HG03469 (cell line): Measurements from ENCODE around the gene SLC26A9.

Source experiments
- ATAC-seq: cut with Tn5 transposase; IDR thresholded peaks from one replicate; pipeline ENCODE4 v1.9.1; 2021; ENCODE audit warnings: mild to moderate bottlenecking, moderate library complexity, moderate number of reproducible peaks; ENCODE audit not compliant: unreplicated experiment

SLC26A9 gene

DNA sequence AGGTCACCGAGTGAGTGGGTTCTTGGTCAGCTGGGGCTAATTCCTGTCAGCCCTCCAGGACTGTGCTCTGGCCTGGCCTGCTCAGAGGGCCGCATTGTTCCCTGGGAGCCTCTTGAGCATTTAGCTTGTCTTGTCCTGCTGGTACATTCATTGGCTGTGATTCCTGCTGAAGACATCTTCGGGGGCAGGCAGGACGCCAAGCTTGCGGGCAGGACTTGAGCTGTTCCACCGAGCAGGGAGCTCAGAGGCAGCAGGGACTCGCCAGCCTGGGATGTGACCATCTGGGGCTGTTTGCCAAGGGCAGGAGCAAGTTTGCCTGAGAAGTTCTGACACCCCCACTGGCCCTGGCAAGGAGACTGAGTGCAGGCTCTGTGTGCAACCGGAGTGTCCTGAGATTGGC lies 7.0 kb upstream of the SLC26A9 start:
- no peak for ATAC-seq

DNA sequence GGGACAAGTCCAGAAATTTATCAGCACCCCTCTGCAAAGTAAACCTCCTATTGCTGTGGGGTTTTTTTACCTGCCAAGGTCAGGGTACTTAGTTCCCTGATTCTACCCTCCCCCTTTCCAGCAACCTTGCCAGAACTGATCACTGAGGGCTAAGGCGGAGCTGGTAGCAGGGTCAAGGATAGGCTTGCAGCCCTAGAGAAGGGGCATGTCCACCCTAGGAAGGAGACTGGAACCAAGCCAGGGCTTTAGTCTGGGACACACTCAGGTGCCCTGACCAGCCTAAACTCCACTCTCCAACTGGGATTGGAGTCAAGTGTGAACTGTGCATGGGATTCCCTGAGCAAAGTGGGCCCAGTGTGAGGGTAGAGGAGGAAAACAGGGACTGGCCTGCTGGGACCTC lies 6.5 kb upstream of the SLC26A9 start:
- no peak for ATAC-seq

DNA sequence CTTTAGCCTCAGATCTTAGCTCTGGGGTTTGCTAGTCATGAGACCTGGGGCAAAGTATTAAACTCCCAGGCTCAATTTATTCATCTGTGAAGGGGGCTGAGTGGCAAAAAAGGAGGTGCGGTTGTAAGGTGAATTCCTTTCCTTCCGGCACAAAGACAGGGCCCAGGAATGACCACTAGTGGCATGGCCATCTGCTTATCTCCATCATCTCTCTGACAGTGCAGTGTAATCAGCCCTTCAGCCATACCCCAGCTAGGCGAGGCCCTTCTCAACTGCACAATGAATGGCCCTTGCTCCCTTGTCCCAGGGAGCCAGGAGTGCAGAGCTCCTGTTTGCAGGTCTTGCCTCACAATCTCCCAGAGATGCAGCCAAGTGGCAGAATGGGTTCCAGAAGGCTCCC lies 5.6 kb upstream of the SLC26A9 start:
- no peak for ATAC-seq

DNA sequence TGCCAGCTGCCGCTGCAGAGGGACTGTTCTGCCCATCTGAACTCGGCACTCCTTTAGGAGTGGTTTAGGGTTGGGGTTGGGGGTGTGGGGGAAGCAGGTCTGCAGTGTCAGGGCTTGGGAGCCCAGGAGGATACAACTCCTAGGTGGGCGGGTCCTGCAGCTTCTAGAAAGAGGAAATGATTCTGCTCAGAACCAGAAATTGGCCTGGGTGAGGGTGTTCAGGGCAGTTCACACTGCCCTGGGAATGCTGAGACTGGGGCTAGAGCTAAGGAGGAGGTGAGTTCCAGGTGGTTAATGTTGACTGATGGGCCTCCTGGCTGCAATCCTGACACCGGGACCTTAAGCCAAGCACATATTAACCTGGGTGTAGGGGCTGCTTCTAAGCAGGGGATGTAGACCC lies 4.8 kb upstream of the SLC26A9 start:
- ATAC-seq = no peak

DNA sequence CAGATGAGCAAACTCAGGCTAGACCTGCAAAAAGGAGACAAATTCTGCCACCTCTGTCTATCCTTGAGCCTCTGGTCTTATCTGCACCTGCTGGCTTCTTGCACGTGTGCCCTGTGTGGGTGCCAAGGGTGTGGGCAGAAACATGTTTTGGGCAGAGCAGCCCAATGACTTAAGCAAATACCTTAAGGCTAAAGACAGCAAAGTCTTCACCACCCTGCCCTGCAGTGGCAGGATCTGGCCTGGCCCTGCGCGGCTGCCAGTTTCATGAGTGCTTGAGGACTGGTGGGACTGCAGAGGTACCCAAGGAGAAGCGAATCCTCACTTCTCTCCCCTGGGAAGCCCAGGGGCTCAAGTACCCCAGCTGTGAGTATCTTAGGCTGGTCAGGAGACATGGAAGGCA lies 3.8 kb upstream of the SLC26A9 start:
- ATAC-seq = no peak

DNA sequence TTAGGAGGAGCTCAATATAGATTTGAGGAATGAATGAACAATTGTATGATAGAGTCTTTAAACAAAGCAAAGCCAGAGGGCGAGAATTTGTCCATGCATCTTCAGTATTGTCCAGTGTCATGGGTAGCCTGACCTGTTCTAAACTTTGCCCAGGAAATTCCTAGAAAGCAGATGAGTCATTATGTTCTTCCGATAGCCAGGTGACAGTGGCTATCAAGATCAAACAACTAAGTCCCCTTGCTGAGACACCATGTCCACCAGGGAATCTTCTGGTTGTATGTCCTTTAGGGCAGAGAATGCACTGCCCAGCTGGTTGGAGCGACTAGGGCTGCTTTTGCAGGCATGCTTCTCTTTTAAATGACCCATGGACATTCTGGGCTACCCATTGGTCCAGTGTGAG lies 1.8 kb upstream of the SLC26A9 start:
- ATAC-seq = no peak

DNA sequence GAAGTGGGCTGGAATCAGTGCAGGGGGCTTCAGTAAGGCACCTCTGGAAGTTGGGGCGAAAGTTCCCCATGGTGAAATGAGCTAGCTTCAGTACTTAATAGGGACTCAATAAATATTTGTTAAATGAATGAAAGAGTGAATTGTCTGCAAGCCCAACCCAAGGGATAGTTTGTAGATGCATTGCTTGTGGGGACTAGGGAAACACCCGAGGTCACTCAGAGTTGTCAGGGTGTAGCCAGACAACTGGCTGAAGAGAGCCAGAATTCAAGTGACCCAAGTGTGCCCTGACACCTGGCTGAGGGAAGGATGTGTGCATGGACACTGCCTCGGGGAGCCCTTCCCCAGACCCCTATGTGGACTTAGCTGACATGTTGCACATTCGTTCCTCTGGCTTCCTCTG lies 1.3 kb upstream of the SLC26A9 start:
- ATAC-seq = no peak

DNA sequence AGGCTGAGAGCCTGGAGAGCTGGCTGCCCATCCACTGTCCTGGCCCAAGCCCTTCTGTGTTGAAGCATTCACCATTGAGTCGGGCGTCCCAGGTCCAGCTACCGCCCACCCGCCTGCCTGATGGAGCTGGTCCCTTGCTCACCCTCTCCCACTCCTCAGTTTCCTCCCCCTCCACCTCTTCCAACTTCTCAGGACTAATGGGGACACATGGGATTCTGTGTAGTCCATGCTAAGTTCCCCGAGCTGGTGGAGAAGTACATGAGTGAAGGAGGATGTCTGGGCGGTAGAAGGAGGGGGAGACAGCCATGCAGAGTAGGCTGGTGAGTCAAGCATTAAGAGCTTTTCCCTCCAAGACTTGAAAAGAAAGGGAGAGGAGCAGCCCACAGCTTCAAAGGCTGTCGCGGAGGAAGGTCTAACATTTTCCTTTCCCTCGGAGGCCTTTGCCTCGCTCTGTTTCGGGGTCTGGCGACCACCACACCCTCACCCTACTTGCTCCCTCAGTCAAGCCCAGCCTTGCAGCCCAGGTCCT lies 561 bp downstream of the SLC26A9 start:
- no peak for ATAC-seq

DNA sequence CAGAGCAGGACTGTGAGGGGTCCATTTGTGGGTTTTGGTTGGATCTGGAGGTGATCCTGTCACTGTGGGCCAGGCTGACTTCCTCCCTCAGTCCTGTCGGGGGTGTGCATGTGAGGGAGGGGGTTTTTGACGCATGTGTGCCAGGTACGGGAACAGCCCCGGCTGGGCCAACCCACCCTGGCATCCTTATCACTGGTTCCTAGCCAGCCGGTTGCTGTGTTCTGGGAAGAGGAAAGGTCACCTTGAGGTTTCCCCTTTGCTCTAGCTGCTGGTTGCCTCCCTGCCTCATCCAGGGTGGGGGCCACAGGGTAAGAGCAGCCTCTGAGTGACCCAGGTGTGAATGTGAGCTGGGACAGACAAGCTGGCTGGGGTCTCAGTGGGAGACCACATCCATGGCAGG lies 2.5 kb downstream of the SLC26A9 start:
- no peak for ATAC-seq

DNA sequence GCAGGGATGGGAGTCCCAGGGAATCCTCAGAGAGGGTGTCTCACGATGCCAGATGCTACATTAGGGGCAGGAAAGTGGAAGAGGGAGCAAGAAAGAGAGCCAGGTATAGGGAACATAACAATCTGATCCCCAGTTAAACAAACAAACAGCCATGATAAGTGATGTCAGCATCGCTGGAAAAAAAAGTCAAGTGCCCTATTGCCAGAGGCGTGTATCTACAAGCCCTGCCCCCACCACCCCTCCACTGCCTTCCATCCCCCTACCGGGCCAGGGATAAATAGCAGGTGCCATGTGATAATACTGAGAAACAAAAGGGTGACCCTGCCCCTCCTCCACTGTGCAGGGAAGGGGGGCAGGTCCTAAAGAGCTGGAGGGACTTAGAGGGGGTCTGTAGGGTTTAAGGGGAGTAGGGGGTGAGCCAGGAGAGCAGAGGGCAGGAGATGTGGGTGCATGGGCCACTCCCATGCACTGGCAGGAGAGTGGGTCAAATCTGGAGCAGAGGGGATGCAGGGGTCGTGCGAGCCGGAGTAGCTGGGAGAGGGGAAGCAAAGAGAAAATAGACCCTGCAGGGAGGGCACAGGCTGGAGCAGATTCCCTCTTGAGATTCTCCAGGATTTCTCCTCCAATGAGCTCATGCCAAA lies 3.4 kb downstream of the SLC26A9 start:
- no peak for ATAC-seq

DNA sequence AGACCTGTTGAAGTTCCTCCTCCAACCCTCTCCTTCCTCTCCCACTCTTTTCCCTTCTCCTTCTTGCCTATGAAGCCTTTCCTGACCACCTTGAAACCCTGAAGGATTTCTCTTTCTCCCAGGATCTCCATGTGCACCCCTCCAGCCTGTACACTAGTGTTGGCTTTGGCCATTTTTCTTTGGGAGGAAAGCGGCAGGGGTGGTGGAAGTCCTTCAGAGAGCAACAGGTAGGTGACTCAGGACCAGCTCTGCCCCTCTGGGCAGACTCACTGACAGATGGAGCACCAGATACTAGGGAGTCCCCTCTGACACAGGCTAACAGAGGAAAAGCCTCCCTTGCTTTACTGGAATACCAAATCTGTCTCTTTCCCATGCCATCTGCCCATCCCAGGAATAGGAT lies 4.6 kb downstream of the SLC26A9 start:
- no peak for ATAC-seq

DNA sequence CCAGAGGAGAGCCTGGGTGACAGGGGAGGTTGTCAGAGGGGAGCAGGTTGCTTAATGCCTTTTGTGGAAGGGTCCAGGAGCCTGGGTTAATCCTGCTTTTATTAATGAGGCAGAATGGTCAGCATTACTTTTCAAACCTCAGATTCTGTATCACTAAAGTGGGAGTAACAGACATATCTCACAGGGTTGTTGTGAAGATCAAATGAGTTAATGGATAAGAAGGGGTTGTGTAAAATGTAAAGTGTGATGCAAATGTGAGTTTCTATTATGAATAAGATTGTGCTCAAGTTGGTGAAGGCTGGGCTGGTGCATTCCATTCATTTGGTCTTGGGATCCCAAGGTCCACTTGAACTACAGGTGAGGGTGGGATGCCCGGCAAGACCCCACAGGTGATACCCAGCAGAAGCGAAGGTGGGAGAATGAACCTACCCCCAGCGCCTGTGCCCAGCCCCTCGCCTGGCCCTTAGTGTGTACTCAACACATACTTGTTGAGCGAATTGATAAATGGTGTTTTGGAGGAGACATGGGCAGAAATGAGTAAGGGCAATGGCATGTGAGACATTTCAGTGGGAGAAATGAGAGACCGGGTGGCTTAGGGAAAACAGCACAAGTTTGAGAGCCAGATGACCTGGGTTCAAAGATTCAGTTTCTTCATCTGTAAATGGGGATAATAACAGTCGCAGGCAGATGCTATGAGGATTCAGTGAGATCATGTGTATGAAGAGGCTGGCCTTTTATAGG lies 6.2 kb downstream of the SLC26A9 start:
- no peak for ATAC-seq

DNA sequence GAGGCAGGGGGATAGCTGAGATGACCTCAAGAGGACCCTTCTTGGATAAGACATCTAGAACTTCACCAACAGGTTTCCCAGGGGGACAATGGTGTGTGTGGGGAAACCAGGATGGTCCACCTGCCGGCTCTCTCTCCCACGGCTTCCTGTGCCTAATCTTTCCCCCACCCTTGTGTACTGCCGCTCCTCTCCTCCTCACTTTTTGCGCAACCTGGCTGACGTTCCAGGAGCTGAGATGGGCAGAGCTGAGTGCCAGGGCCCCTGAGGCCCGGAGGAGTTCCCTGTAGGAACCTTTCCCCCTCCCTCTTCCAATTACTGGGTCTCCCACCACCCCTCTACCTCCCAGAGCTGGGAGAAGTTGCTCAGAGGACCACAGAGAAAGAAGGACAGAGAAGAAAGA lies 6.9 kb downstream of the SLC26A9 start:
- ATAC-seq = no peak

DNA sequence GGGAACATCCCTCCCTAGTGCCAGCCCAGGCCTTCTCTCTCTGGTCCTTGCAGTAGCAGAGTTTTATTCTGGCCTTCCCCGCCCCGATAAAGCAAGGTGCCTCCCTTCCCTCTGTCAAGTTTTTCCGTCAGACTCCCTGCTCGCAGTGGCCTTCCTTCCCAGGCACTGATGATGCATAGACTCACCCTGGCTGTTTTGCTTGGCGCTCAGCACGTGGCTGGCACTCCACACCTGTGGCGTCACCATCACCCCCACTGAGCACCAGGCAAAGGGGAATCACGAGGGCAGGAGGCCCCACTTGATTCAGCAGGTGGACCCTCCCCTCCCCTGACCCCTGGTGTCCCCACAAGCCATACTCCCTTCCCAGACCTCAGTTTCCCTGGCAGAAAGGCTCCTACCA lies 7.4 kb downstream of the SLC26A9 start:
- ATAC-seq = no peak

DNA sequence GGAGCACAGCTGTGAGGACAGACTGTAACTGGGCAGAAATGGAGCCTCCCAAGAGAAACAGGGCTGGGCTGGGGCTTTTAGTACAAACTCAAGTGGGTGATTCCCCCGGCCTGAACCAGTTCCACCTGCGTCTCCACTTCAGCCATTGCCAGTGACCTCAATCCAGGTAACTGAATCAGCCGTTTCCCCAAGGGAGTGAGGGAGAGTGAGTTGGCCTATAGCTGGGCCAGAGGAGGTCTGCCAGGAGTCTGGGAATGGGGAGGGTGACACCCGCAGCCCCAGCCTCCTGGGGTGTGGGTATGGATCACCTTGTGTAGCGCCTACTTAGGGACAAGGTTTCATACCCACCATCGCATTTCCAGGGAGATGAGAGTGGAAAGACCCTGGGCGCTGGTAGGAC lies 8.5 kb downstream of the SLC26A9 start:
- ATAC-seq = no peak

DNA sequence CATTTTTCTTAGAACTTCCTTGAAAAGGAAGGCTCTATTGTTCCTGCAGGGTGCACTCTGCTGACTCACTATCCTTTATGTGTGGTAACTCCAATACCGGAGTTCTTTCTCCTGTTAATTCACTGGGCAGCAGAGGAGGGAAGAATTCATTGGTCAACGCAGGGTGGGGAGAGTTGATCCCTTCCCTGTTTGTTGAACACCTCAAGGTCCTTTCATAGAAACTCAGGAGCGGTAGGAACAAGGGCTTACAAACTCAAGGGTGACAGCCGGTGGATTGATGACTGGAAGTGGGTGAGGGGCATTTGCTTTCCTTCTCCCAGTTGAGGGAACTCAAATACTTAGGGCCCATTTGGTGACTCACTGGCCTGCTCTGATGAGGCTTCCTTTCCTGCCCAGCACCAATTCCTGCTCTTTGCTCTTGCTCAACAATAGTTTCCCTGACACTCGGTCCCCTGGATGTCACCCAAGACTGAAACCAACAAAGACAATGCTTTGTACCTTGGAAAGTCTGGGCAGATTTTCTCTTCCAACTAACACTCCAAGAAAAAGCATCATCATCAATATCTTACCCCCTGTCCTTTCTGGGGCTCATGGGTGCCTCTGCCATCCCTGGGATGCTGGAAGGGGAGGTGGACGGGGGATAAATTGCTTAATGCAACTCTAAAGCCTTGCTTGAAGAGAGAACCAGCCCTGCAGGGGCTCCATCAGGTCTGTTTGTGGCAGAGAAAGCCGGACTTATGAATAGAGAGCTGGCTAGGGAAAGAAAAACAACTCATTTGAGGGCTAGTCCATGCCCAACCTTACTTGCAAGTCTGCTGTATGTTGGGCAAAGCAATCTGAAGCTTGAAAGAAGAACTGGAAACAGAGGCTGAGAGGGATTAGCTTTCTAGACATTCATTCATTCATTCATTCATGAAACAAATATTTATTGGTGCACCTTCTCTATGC lies 9.3 kb downstream of the SLC26A9 start:
- ATAC-seq = no peak

DNA sequence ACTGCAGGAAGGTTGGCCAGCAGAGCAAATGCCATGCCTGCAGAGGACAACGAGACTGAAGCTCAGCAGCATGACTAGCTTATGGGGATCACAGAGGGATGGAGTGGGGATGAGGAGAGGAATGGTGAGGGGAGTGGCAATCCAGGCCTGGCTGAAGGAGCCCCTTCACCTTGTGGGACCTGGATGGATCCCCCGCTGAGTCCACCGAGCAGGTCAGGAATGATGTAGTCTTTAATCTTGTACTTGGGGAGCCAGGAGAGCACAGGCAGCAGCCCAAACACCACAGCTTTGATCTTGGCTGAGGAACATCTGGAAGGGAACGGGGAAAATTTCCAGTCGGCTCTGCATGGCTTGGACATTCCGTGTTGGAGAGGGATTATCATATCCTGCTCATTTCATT lies 10.5 kb downstream of the SLC26A9 start:
- ATAC-seq = no peak

DNA sequence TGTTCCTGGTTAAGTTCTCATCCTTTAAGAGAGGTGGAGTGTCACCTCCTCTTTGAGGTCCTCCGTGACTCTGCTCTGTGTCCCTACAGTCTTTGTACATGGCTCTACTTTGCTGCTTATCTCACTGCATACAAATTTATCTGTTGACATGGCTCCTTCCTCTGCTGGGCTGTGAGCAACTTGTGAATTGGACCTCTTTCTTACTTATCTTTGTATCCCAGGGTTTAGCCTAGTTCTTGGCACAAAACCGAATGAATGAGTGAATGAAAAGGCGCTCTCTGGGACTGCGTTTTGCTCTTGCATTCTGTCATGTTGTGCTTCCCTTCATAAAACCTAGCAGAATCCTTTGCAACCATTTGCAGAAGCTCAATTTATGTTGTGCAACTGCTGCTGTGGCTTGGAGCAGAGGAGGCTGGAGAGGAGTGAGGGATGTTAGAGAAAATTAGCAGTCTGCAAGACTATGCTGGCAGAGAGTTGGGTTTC lies 12.4 kb downstream of the SLC26A9 start:
- ATAC-seq = no peak

DNA sequence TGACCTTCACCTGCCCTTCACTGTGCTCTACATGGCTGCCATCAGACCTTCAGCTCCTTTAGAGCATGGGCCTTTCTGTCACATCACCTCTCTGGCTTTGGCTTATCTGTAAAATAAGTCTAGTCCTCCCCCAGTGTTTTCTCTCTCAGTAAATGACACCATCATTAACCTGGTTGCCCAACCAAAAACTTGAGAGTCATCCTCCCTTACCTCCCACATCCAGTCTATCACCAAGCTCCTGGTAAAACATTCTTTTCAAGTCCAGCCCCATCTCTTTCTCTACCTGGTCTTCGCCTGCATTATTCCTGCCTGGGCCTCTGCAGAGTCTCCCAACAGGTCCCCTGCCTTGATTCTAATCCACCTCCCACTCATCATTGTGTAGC lies 13.1 kb downstream of the SLC26A9 start:
- ATAC-seq = no peak

DNA sequence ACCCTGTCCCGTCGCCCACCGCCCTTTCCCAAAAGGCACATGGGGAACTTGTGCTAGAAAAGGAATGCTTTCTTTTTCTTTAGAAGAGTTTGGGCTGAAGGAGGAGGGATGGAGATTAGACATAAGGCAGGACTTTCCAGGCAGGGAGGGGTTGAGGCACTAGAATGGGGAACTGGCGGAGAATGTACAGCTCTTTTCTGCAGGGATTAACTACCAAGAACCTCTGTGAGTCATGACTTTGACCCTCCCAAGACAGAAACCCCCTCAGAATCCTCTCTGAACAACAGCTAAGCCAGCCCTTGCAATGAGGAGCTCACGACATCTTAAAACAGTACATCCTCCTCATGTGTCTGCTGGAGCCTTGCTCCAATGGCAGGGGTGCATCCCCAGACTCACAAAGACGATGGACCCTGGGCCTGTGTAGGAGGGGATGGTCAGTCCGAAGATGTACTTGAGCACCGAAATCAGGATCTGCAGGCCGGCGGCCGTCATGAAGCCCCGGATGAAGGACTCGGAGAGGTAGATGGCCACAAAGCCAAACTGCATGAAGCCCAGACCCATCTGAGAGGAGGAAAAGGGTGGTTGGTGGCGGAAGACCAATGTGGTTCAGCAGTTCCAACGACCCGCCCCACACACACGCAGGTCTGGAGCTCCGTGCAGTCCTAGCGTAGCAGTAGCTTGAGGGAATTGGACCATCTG lies 13.6 kb downstream of the SLC26A9 start:
- no peak for ATAC-seq

DNA sequence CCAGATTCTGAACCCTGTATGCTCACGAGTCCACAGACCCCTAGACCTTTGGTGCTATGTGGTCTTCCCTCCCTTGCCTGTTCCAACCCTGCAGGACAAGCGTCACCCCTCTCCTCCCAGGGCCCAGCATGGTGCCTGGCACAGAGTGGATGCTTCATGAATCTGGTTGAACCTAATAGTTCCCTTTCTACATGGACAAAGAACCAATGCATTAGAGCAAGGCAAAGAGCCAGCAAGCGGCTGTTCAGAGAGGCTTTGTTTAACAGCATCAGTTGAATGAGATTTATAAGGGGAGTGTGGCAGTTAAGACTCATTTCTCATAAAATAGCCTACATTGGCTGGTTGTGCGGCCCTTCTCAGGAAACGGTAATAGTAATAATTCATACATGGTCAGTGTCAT lies 14.9 kb downstream of the SLC26A9 start:
- ATAC-seq = no peak
